ENCODE measurements around the gene HMG20A. TPM values are rescaled to one million over a fixed set of nuclear protein-coding genes. Genes with fewer than 3 reads are reported as not detected.

The HMG20A gene
- polyA plus RNA-seq, 1 donor from 2014 or later, result 52.2 TPM

- H3K36me3 ChIP-seq (ENCODE audit: insufficient read depth, low read length), result no peaks in the 10 kb centered on the region
- TF ChIP-seq MXI1 (conservative IDR thresholded peaks at IDR 0.05; ENCODE audit: poor library complexity, severe bottlenecking), result no peak
- no peak for TF ChIP-seq SMC3 (conservative IDR thresholded peaks at IDR 0.05; ENCODE audit: poor library complexity)
- no peak for TF ChIP-seq POLR2AphosphoS5 (IDR thresholded peaks at IDR 0.05)
- TF ChIP-seq RAD21 (conservative IDR thresholded peaks at IDR 0.05), result no peak
- no peak for TF ChIP-seq CTCF (IDR thresholded peaks at IDR 0.05; ENCODE audit: poor library complexity, severe bottlenecking)
- TF ChIP-seq REST (IDR thresholded peaks at IDR 0.05; ENCODE audit: borderline replicate concordance), result no peak
- TF ChIP-seq TAF1 (IDR thresholded peaks at IDR 0.05; ENCODE audit: low read depth), result no peak
- TF ChIP-seq EZH2 (IDR thresholded peaks at IDR 0.05; ENCODE audit: borderline replicate concordance, insufficient read depth, low read length, poor library complexity, severe bottlenecking), result no peak
- no peak for TF ChIP-seq EP300 (conservative IDR thresholded peaks at IDR 0.05; ENCODE audit: poor library complexity, severe bottlenecking)
- H4K20me1 ChIP-seq (ENCODE audit: insufficient read depth), result no peaks in the 10 kb centered on the region
Measured at GRCh38 chr15:77426871-77427270, 6.2 kb downstream of the HMG20A start.

GRCh38 chr15:77430213-77430612 is 9.5 kb downstream of the HMG20A start:
- Histone ChIP-seq H3K27me3 (ENCODE audit: insufficient read depth, low read depth, low read length) (no peaks in the 10 kb centered on the region), H3K9me3 (ENCODE audit: low read length) (no peaks in the 10 kb centered on the region), H3K36me3 (ENCODE audit: insufficient read depth, low read length) (no peaks in the 10 kb centered on the region), H3K27ac (ENCODE audit: low read length) (no peak overlapping the region), H3F3A (ENCODE audit: insufficient read depth, low read length, poor library complexity, severe bottlenecking) (no peaks in the 10 kb centered on the region), H3K9ac (ENCODE audit: low read length) (no peak overlapping the region), H4K20me1 (ENCODE audit: insufficient read depth) (no peaks in the 10 kb centered on the region), H2AFZ (ENCODE audit: low read depth, low read length) (no peak overlapping the region), H3K4me2 (ENCODE audit: low read length) (no peak overlapping the region), H3K9me2 (ENCODE audit: insufficient read depth, low read length) (no peaks in the 10 kb centered on the region), H3K79me2 (replicated peaks; ENCODE audit: insufficient read depth, low read length) (peaks cover 59% of the 10 kb centered on the region), H3K4me3 (ENCODE audit: low read length) (no peak overlapping the region)
- TF ChIP-seq CTCF (IDR thresholded peaks at IDR 0.05; ENCODE audit: poor library complexity, severe bottlenecking), result no peak
- no peak for TF ChIP-seq EZH2 (IDR thresholded peaks at IDR 0.05; ENCODE audit: borderline replicate concordance, insufficient read depth, low read length, poor library complexity, severe bottlenecking)
- no peak for TF ChIP-seq POLR2AphosphoS5 (IDR thresholded peaks at IDR 0.05)
- no peak for TF ChIP-seq EP300 (conservative IDR thresholded peaks at IDR 0.05; ENCODE audit: poor library complexity, severe bottlenecking)
- TF ChIP-seq RAD21 (conservative IDR thresholded peaks at IDR 0.05), result no peak
- TF ChIP-seq MXI1 (conservative IDR thresholded peaks at IDR 0.05; ENCODE audit: poor library complexity, severe bottlenecking), result no peak
- TF ChIP-seq REST (IDR thresholded peaks at IDR 0.05; ENCODE audit: borderline replicate concordance), result no peak
- TF ChIP-seq SMC3 (conservative IDR thresholded peaks at IDR 0.05; ENCODE audit: poor library complexity), result no peak
- no peak for TF ChIP-seq TAF1 (IDR thresholded peaks at IDR 0.05; ENCODE audit: low read depth)

More at GRCh38 chr15:77426871-77427270, 6.2 kb downstream of the HMG20A start:
- no peaks in the 10 kb centered on the region for H3K27me3 ChIP-seq (ENCODE audit: insufficient read depth, low read depth, low read length)
- H3K27ac ChIP-seq (ENCODE audit: low read length), result no peak overlapping the region
- no peaks in the 10 kb centered on the region for H3K9me3 ChIP-seq (ENCODE audit: low read length)
- H2AFZ ChIP-seq (ENCODE audit: low read depth, low read length), result no peak overlapping the region
- H3K4me3 ChIP-seq (ENCODE audit: low read length), result no peak overlapping the region
- H3K9me2 ChIP-seq (ENCODE audit: insufficient read depth, low read length), result no peaks in the 10 kb centered on the region
- H3K9ac ChIP-seq (ENCODE audit: low read length), result no peak overlapping the region
- no peaks in the 10 kb centered on the region for H3F3A ChIP-seq (ENCODE audit: insufficient read depth, low read length, poor library complexity, severe bottlenecking)
- H3K4me2 ChIP-seq (ENCODE audit: low read length), result no peak overlapping the region
- peaks cover 80% of the 10 kb centered on the region for H3K79me2 ChIP-seq (replicated peaks; ENCODE audit: insufficient read depth, low read length)
